ENCODE data around the gene C18orf32. TPM values are rescaled to one million over a fixed set of nuclear protein-coding genes. Genes with fewer than 3 reads are reported as not detected.
"Not testable (repeated sequence)": the region's sequence is repeated elsewhere in the genome, so short reads cannot be mapped to it uniquely, and the experiment has no call there.

C18orf32 gene
- total RNA-seq, 4 donors from 2014 or later = 8.3 to 51.3 (median 26.5) TPM

DNA sequence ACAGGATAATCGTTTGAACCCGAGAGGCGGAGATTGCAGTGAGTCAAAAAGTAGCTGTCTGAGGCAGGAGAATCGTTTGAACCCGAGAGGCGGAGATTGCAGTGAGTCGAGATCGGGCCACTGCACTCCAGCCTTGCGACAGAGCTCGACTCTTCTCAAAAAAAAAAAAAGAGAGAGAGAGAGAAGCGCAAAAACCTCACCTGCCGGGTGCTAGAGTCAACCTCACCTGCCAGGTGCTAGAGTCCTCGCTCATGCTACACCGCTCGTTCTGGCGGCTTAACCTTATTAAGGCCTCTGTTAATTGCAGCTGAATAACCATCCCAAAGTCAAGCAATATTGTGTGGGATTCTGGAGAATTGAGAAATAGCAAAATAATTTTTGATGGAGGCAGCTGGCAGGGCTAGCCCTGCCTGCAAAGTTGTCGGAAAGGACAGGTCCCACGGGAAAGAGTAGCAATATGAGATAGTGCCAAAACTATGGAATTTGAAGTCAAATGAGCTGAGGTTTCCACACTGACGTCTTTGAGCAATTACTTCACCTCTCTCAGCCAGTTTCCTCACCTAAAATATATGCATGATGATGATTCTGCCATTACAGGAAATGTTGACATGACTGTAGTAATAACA lies 25.9 kb downstream of the C18orf32 start:
- Histone ChIP-seq H3K4me3 (peak overlapping the region; percentile 82 to 97 (median 96)), H3K27me3 (no peaks in the 10 kb centered on the region), H3K27ac (peak overlapping the region in 3 of 4 donors; percentile 76 to 90 (median 89)), H3K9me3 (no peaks in the 10 kb centered on the region), H3K4me1 (peaks cover 0 to 25% (median 3%) of the 10 kb centered on the region in 4 donors), H3K36me3 (no peaks in the 10 kb centered on the region)
- TF ChIP-seq, protein P1, sequence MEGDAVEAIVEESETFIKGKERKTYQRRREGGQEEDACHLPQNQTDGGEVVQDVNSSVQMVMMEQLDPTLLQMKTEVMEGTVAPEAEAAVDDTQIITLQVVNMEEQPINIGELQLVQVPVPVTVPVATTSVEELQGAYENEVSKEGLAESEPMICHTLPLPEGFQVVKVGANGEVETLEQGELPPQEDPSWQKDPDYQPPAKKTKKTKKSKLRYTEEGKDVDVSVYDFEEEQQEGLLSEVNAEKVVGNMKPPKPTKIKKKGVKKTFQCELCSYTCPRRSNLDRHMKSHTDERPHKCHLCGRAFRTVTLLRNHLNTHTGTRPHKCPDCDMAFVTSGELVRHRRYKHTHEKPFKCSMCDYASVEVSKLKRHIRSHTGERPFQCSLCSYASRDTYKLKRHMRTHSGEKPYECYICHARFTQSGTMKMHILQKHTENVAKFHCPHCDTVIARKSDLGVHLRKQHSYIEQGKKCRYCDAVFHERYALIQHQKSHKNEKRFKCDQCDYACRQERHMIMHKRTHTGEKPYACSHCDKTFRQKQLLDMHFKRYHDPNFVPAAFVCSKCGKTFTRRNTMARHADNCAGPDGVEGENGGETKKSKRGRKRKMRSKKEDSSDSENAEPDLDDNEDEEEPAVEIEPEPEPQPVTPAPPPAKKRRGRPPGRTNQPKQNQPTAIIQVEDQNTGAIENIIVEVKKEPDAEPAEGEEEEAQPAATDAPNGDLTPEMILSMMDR (IDR thresholded peaks at IDR 0.05) = no peak
- TF ChIP-seq POLR2A (IDR thresholded peaks at IDR 0.05) = no peak
- no peak for DNase-seq

DNA sequence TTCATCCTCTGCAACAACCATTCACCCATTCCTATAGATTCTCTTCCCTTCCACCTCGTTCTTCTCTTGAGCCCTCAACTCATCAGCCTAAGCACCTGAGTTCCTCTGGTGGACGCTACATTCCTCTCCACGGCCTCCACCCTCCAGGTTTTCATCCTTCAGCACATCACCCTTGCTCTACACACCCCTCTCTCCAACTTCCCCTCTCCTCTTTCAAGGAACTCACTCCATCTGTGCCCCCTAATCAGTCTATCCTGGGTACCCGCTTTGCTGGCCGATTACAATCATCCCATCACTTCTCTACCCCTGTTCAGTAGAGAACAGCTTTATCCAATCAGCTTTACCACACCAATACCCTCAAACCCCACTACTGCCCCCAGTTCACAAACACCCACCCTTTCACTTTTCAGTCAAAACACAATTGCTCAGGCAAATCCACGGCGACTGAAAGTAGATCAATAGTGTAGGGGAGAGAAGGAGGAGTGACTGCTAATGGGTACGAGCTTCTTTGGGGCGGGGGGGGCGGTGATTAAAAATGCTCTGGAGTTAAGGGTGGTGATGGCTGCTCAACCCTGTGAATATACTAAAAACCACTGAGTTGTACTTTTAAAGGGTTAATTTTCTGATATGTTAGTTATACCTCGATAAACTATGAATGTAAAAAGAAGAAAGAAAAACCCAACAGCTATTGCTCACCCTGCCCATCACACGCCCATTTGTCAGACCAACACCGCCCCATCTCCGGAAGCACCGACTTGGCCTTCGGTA lies 27.4 kb downstream of the C18orf32 start:
- Histone ChIP-seq H3K9me3 (no peaks in the 10 kb centered on the region), H3K36me3 (no peaks in the 10 kb centered on the region), H3K27ac (peak overlapping the region; percentile 76 to 90 (median 86)), H3K4me1 (peaks cover 0 to 25% (median 3%) of the 10 kb centered on the region in 4 donors), H3K4me3 (peak overlapping the region; percentile 82 to 97 (median 96)), H3K27me3 (no peaks in the 10 kb centered on the region)
- TF ChIP-seq, protein P1 (IDR thresholded peaks at IDR 0.05) = no peak
- TF ChIP-seq POLR2A (IDR thresholded peaks at IDR 0.05) = no peak
- no peak for DNase-seq

DNA sequence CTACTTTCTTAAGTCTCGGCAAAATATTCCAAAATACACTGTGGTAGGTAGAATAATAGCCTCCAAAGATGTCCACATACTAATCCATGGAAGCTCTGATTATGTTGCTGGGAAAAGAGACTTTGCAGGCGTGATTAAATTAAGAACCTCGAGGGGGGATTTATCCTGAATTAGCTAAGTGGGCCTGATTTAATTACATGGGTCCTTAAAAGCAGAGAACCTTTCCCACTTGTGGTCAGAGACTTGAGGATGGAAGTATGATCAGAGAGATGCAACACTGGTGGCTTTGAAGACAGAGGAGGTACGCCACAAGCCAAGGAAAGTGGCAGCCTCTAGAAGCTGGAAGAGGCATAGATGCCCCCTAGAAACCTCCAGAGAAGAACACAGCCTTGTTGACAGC lies 29.4 kb downstream of the C18orf32 start:
- H3K4me1 ChIP-seq = peaks cover 0 to 25% (median 3%) of the 10 kb centered on the region in 4 donors
- H3K4me3 ChIP-seq = no peak overlapping the region
- H3K27me3 ChIP-seq = no peaks in the 10 kb centered on the region
- no peaks in the 10 kb centered on the region for H3K9me3 ChIP-seq
- H3K36me3 ChIP-seq = no peaks in the 10 kb centered on the region
- no peak for TF ChIP-seq POLR2A (IDR thresholded peaks at IDR 0.05)
- TF ChIP-seq, protein P1 (IDR thresholded peaks at IDR 0.05) = no peak
- no peak overlapping the region for H3K27ac ChIP-seq
- DNase-seq = no peak

DNA sequence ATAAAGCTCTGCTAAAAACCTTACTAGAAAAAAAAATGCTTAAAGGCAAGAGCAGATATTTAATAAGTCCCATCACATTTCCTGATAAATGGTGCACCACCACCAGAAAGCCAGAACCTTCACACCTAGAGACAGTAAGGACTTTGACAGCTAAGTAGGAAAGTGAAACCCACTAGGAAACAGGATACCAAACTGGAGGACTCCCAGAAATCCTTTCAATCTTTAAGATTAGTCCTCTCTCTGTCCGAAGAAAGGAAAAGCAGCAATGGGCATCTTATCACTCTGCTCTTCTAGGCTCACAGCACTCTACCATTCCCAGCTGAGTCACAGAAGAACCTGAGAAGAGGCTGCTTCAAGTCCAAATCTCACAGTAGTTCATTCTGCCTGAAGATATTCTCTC lies 30.2 kb downstream of the C18orf32 start:
- TF ChIP-seq, protein P1 (IDR thresholded peaks at IDR 0.05) = no peak
- TF ChIP-seq POLR2A (IDR thresholded peaks at IDR 0.05) = no peak
- no peak overlapping the region for H3K27ac ChIP-seq
- no peak for DNase-seq

GRCh38 chr18:49452534-49452933 lies 34.5 kb downstream of the C18orf32 start:
- not testable (repeated sequence) for H3K4me1 ChIP-seq, H3K27ac ChIP-seq, H3K36me3 ChIP-seq, H3K4me3 ChIP-seq, H3K27me3 ChIP-seq, H3K9me3 ChIP-seq, DNase-seq

More for the DNA sequence above, 30.2 kb downstream of the C18orf32 start:
- Histone ChIP-seq H3K9me3 (no peaks in the 10 kb centered on the region), H3K36me3 (no peaks in the 10 kb centered on the region), H3K4me1 (peaks cover 0 to 25% (median 3%) of the 10 kb centered on the region in 4 donors), H3K27me3 (no peaks in the 10 kb centered on the region), H3K4me3 (no peak overlapping the region)

Data from Peyer's patch (tissue), 4 donors.